Transverse colon (tissue), 4 donors: ENCODE results near the gene HOPX.

Experiments
- CTCF ChIP-seq, 5 experiments: fragments of 200-600 bp in 3 of 5; fragments of 450-650 bp in 2 of 5; sonication (generic) in 3 of 5; IDR thresholded peaks; 1 replicate in 2 of 5; 2 replicates in 3 of 5; pipeline ENCODE4 v1.5.1; 2016 to 2017; ENCODE audit warnings: antibody characterized with exemption in 5 of 5, inconsistent platforms in 3 of 5, mild to moderate bottlenecking in 2 of 5, moderate library complexity in 1 of 5
- EP300 ChIP-seq: sonication (generic); formaldehyde crosslinking; IDR thresholded peaks from one replicate; pipeline ENCODE4 v1.6.1; 2017; ENCODE audit warnings: antibody characterized with exemption, low read depth
- POLR2A ChIP-seq: fragments of 450-650 bp; IDR thresholded peaks from one replicate; pipeline ENCODE4 v1.6.1; 2016; ENCODE audit warnings: antibody characterized with exemption, mild to moderate bottlenecking, moderate library complexity
- POLR2AphosphoS5 ChIP-seq, 3 donors: sonication (generic); formaldehyde crosslinking; IDR thresholded peaks; one replicate each; pipeline ENCODE4 v1.6.1; 2016; ENCODE audit warnings: antibody characterized with exemption in 3 of 3

- no peak for TF ChIP-seq CTCF (IDR thresholded peaks at IDR 0.05)
- no peak for TF ChIP-seq POLR2A
- peak in 2 of 3 donors; percentile 28 to 70 for TF ChIP-seq POLR2AphosphoS5 (IDR thresholded peaks at IDR 0.05)
- TF ChIP-seq EP300, result no peak
Measured at GRCh38 chr4:56627985-56628384, 53.1 kb downstream of the HOPX start.
